HCT116 (cell line): ENCODE data around the gene RPL10A. TPM values are rescaled to one million over a fixed set of nuclear protein-coding genes. Genes with fewer than 3 reads are reported as not detected.

Experiments
- ATAC-seq: fragments of 200-7000 bp; cut with Tn5 transposase; 2 replicates; pipeline ENCODE4 v1.9.1; 2020; ENCODE audit warnings: mild to moderate bottlenecking, moderate library complexity
- BruUV-seq: library from RNA; stranded (reverse); fragments of 400-500 nt; replicated peaks from 2 replicates; lab custom pipeline; 2021; lab: Mats Ljungman, UMichigan
- CTCF ChIA-PET: fragments of 300-600 bp; sonication (Branson Sonifier 250); formaldehyde crosslinking; loops from one replicate; lab custom pipeline; 2021; ENCODE audit warnings: antibody characterized with exemption; lab: Charles Lee
- POLR2A ChIA-PET: fragments of 300-600, 350-600 bp; sonication (Branson Sonifier 250); formaldehyde crosslinking; loops from one replicate; lab custom pipeline; 2021; ENCODE audit warnings: antibody characterized with exemption; lab: Charles Lee
- RAD21 ChIA-PET, 2 experiments: fragments of 300-600 bp; sonication (Branson Sonifier 250); formaldehyde crosslinking; loops; one replicate each; lab custom pipeline; 2023; ENCODE audit warnings: low total read pairs in 2 of 2; ENCODE audit not compliant: uncharacterized antibody in 2 of 2, unreplicated experiment in 2 of 2, low non-redundant PET in 1 of 2; lab: Charles Lee
- DNase-seq: peaks from one replicate; pipeline ENCODE4 v3.0.0-alpha.2; 2010; ENCODE audit warnings: low read depth, low spot score
- H2AFZ ChIP-seq: fragments of 200-600 bp; shearing (Covaris generic), sonication (generic); 2 replicates; pipeline ENCODE4 v1.6.1; 2017; ENCODE audit warnings: low read depth, mixed run types, mixed read lengths, antibody characterized with exemption, low read length; ENCODE audit not compliant: poor library complexity, severe bottlenecking
- H3K27ac ChIP-seq: 2 replicates; pipeline ENCODE4 v1.5.1; 2012; ENCODE audit warnings: low read depth, low read length
- H3K27me3 ChIP-seq: fragments of 200-600 bp; sonication (generic); 2 replicates; pipeline ENCODE4 v1.6.1; 2016; ENCODE audit warnings: mixed run types, low read length, mixed read lengths; ENCODE audit not compliant: insufficient read depth
- H3K36me3 ChIP-seq, 2 experiments: fragments of 200-500 bp in 1 of 2; fragments of 200-600 bp in 1 of 2; sonication (Bioruptor generic) in 1 of 2; sonication (generic) in 1 of 2; 2 replicates each; pipeline versions ENCODE4 v1.5.1 to v1.6.1; 2014 to 2016; ENCODE audit warnings: low read length in 2 of 2, inconsistent platforms in 1 of 2, mixed read lengths in 1 of 2, mixed run types in 1 of 2; ENCODE audit not compliant: insufficient read depth in 2 of 2, control insufficient read depth in 1 of 2
- H3K4me1 ChIP-seq, 2 experiments: fragments of 200-600 bp in 1 of 2; sonication (generic) in 1 of 2; 2 replicates each; pipeline versions ENCODE4 v1.5.1 to v1.6.1; 2012 to 2017; ENCODE audit warnings: low read length in 2 of 2, inconsistent platforms in 1 of 2, mild to moderate bottlenecking in 1 of 2, mixed read lengths in 1 of 2, mixed run types in 1 of 2, moderate library complexity in 1 of 2; ENCODE audit not compliant: insufficient read depth in 2 of 2, control insufficient read depth in 1 of 2
- H3K4me2 ChIP-seq: fragments of 200-600 bp; sonication (generic); 2 replicates; pipeline ENCODE4 v1.6.1; 2017; ENCODE audit warnings: mixed run types, low read length, mixed read lengths
- H3K4me3 ChIP-seq, 2 experiments: fragments of 200-600 bp in 1 of 2; sonication (generic) in 1 of 2; replicated peaks in 1 of 2; 2 replicates each; pipeline ENCODE4 v1.5.1; 2011 to 2016; ENCODE audit warnings: low read length in 2 of 2, control low read depth in 1 of 2, low read depth in 1 of 2, mild to moderate bottlenecking in 1 of 2, mixed read lengths in 1 of 2, mixed run types in 1 of 2
- H3K79me2 ChIP-seq: fragments of 200-600 bp; sonication (generic); 2 replicates; pipeline ENCODE4 v1.6.1; 2017; ENCODE audit warnings: mild to moderate bottlenecking, mixed run types, low read length, moderate library complexity, mixed read lengths; ENCODE audit not compliant: insufficient read depth
- H3K9ac ChIP-seq: fragments of 200-600 bp; sonication (generic); 2 replicates; pipeline ENCODE4 v1.6.1; 2016; ENCODE audit warnings: low read length, mixed read lengths
- H3K9me2 ChIP-seq: fragments of 200-600 bp; sonication (generic), shearing (Covaris generic); 2 replicates; pipeline ENCODE4 v1.6.1; 2017; ENCODE audit warnings: mixed run types, mild to moderate bottlenecking, moderate library complexity; ENCODE audit not compliant: insufficient read depth
- H3K9me3 ChIP-seq, 2 experiments: fragments of 200-500 bp in 1 of 2; fragments of 200-600 bp in 1 of 2; sonication (Bioruptor generic) in 1 of 2; sonication (generic) in 1 of 2; 2 replicates each; pipeline ENCODE4 v1.6.1; 2014 to 2017; ENCODE audit warnings: low read length in 2 of 2, mixed read lengths in 2 of 2, inconsistent platforms in 1 of 2, low read depth in 1 of 2, mild to moderate bottlenecking in 1 of 2, mixed run types in 1 of 2, moderate library complexity in 1 of 2; ENCODE audit not compliant: control insufficient read depth in 1 of 2, insufficient read depth in 1 of 2
- H4K20me1 ChIP-seq: fragments of 200-600 bp; sonication (generic), shearing (Covaris generic); 2 replicates; pipeline ENCODE4 v1.6.1; 2017; ENCODE audit warnings: mixed run types, mild to moderate bottlenecking, moderate library complexity; ENCODE audit not compliant: insufficient read depth
- CTCF ChIP-seq, 3 experiments: fragments of 200-600 bp in 1 of 3; sonication (generic) in 1 of 3; IDR thresholded peaks in 2 of 3; conservative IDR thresholded peaks in 1 of 3; 2 replicates each; pipeline ENCODE4 v1.5.1; 2012 to 2017; ENCODE audit warnings: low read depth in 2 of 3, low read length in 2 of 3, antibody characterized with exemption in 1 of 3, borderline replicate concordance in 1 of 3, control low read depth in 1 of 3, mild to moderate bottlenecking in 1 of 3, mixed read lengths in 1 of 3, mixed run types in 1 of 3, moderate library complexity in 1 of 3; ENCODE audit not compliant: insufficient read depth in 1 of 3
- EGR1 ChIP-seq: IDR thresholded peaks from 2 replicates; pipeline ENCODE4 v1.6.1; 2012; ENCODE audit warnings: low read depth
- ELF1 ChIP-seq: IDR thresholded peaks from 2 replicates; pipeline ENCODE4 v1.6.1; 2012; ENCODE audit warnings: low read depth, borderline replicate concordance
- MAX ChIP-seq: IDR thresholded peaks from 2 replicates; pipeline ENCODE4 v1.6.1; 2012
- POLR2A ChIP-seq: IDR thresholded peaks from 2 replicates; pipeline ENCODE4 v1.7.0; 2011; ENCODE audit warnings: borderline replicate concordance; ENCODE audit not compliant: insufficient read depth, insufficient read length; ENCODE audit errors: extremely low read depth
- POLR2AphosphoS5 ChIP-seq: IDR thresholded peaks from 2 replicates; pipeline ENCODE4 v1.6.1; 2011; ENCODE audit warnings: mild to moderate bottlenecking, low read depth, low read length, moderate library complexity
- SRF ChIP-seq: IDR thresholded peaks from 2 replicates; pipeline ENCODE4 v1.6.1; 2012; ENCODE audit warnings: low read depth
- ZFX ChIP-seq: fragments of 450-650 bp; IDR thresholded peaks from 2 replicates; pipeline ENCODE4 v1.6.1; 2017
- intact Hi-C: fragments of 100-400 bp; cut with micrococcal nuclease; formaldehyde crosslinking; loops from 2 replicates; pipeline ENCODE4 v1.10.0; 2022
- total RNA-seq: library from RNA; stranded (reverse); gene quantifications from one replicate; pipeline ENCODE4 v1.2.1, GENCODE V29; 2021; ENCODE audit not compliant: unreplicated experiment

RPL10A gene
- total RNA-seq, 1 experiment from 2014 or later = 1,981 TPM

- POLR2A ChIA-PET = interaction anchor here (0.6 to 2.3 kb wide), 6 partner anchors 8 to 246 kb away, joined by 3 to 14 read pairs (median 4); no protein-coding TSS in a partner anchor
- Histone ChIP-seq H3K4me2 (peak overlapping the region; percentile 96), H4K20me1 (no peaks in the 10 kb centered on the region), H3K9ac (peak overlapping the region; percentile 81), H2AFZ (no peak overlapping the region), H3K4me3 (peak overlapping the region; percentile 65 to 79), H3K4me1 (peaks cover 34 to 55% of the 10 kb centered on the region in 2 experiments), H3K36me3 (no peaks in the 10 kb centered on the region), H3K27me3 (no peaks in the 10 kb centered on the region), H3K9me3 (no peaks in the 10 kb centered on the region), H3K27ac (peak overlapping the region; percentile 82), H3K79me2 (peaks cover 40% of the 10 kb centered on the region), H3K9me2 (no peaks in the 10 kb centered on the region)
- CTCF ChIA-PET = interaction anchor here (1.5 to 1.8 kb wide), 2 partner anchors 9 to 26 kb away, joined by 4 to 6 read pairs; no protein-coding TSS in a partner anchor
- ATAC-seq (peak; percentile 37), DNase-seq (no peak)
- RAD21 ChIA-PET = interaction anchor here in 1 of 2 experiments (0.6 kb wide), 2 partner anchors 99 to 358 kb away, joined by 3 read pairs; no protein-coding TSS in a partner anchor
- BruUV-seq = no TSS peak
- intact Hi-C loops = no loop called here
- no peak for TF ChIP-seq POLR2A
- peak; percentile 85 for TF ChIP-seq ZFX
Measured at GRCh38 chr6:35496036-35496840, 28.0 kb downstream of the RPL10A start.

- peak; percentile 67 for ATAC-seq
- Histone ChIP-seq H3K4me3 (peak within 1 kb of the TSS; percentile 65 to 79), H3K9me2 (no peaks in the 10 kb centered on the region), H3K27ac (peak within 1 kb of the TSS; percentile 98), H3K36me3 (no peaks in the 10 kb centered on the region), H3K9ac (peak within 1 kb of the TSS; percentile 95), H3K4me1 (peaks cover 26 to 48% of the 10 kb centered on the region in 2 experiments), H3K79me2 (peaks cover 37% of the 10 kb centered on the region), H3K27me3 (no peaks in the 10 kb centered on the region), H3K4me2 (peak within 1 kb of the TSS; percentile 96), H3K9me3 (no peaks in the 10 kb centered on the region), H2AFZ (no peak within 1 kb of the TSS), H4K20me1 (no peaks in the 10 kb centered on the region)
- BruUV-seq = no TSS peak
- DNase-seq = no peak
- POLR2A ChIA-PET = interaction anchor here (0.6 to 2.3 kb wide), 6 partner anchors 8 to 245 kb away, joined by 3 to 14 read pairs (median 4); no protein-coding TSS in a partner anchor
- CTCF ChIA-PET = interaction anchor here (1.5 to 1.8 kb wide), 2 partner anchors 10 to 26 kb away, joined by 4 to 6 read pairs; no protein-coding TSS in a partner anchor
- TF ChIP-seq EGR1 (no peak), SRF (no peak), ELF1 (no peak), POLR2A (peak; percentile 72), MAX (no peak), CTCF (IDR thresholded peaks at IDR 0.05 in 2 of 3, conservative IDR thresholded peaks at IDR 0.05 in 1 of 3; ENCODE audit: borderline replicate concordance in 1 of 3, insufficient read depth in 1 of 3, low read depth in 2 of 3, low read length in 2 of 3) (peak in 1 of 3 experiments; percentile 16; a peak in 1 of 6 replicates), POLR2AphosphoS5 (peak; percentile 75)
- intact Hi-C loops = no loop called here
- RAD21 ChIA-PET = interaction anchor here in 1 of 2 experiments (0.6 to 1.0 kb wide), 2 partner anchors 24 to 100 kb away, joined by 3 read pairs; no protein-coding TSS in a partner anchor
Measured at GRCh38 chr6:35496841-35497570, 28.8 kb downstream of the RPL10A start, which contains the start of gene TEAD3. Gene TEAD3, minus strand, starts transcription at chr6:35497079.
